HepG2 (cell line): ENCODE measurements around the gene NAV2. TPM values are rescaled to one million over a fixed set of nuclear protein-coding genes. Genes with fewer than 3 reads are reported as not detected.
A peak's percentile ranks its signal among the peaks of the same experiment; 100 is the strongest.

Experiments used
- FOXA1 ChIP-seq, 2 experiments: fragments of 450-650 bp in 1 of 2; sonication (generic) in 1 of 2; formaldehyde crosslinking in 1 of 2; IDR thresholded peaks; 2 replicates each; pipeline versions ENCODE4 v1.4.0 to v1.6.1; 2016 to 2020; ENCODE audit warnings: missing genetic modification reagents in 1 of 2
- GABPB1 ChIP-seq: IDR thresholded peaks from 2 replicates; pipeline ENCODE4 v1.6.1; 2016; ENCODE audit warnings: mild to moderate bottlenecking, missing genetic modification reagents, moderate library complexity, missing compliant biosample characterization
- HNF4A ChIP-seq: sonication (generic); formaldehyde crosslinking; IDR thresholded peaks from 2 replicates; pipeline ENCODE4 v1.4.0; 2020; ENCODE audit warnings: missing genetic modification reagents
- KDM4B ChIP-seq: sonication (generic); formaldehyde crosslinking; IDR thresholded peaks from 2 replicates; pipeline ENCODE4 v1.4.0; 2020; ENCODE audit warnings: missing genetic modification reagents
- KLF16 ChIP-seq, 2 experiments: sonication (generic) in 1 of 2; formaldehyde crosslinking in 1 of 2; IDR thresholded peaks; 2 replicates each; pipeline versions ENCODE4 v1.6.1 to v1.8.0; 2016 to 2023; ENCODE audit warnings: missing genetic modification reagents in 2 of 2, missing compliant biosample characterization in 1 of 2
- NFATC3 ChIP-seq: sonication (generic); formaldehyde crosslinking; IDR thresholded peaks from 2 replicates; pipeline ENCODE4 v1.5.1; 2020; ENCODE audit warnings: mild to moderate bottlenecking, missing genetic modification reagents
- PAWR ChIP-seq: sonication (generic); formaldehyde crosslinking; IDR thresholded peaks from 2 replicates; pipeline ENCODE4 v1.4.0; 2020; ENCODE audit warnings: missing genetic modification reagents, mild to moderate bottlenecking, borderline replicate concordance
- PLRG1 ChIP-seq: fragments of 450-650 bp; conservative IDR thresholded peaks from 2 replicates; pipeline ENCODE4 v1.6.1; 2016
- RAD21 ChIP-seq: fragments of 450-650 bp; formaldehyde crosslinking; IDR thresholded peaks from 2 replicates; pipeline ENCODE4 v1.5.0; 2020; ENCODE audit warnings: mild to moderate bottlenecking
- SAFB2 ChIP-seq: sonication (generic); formaldehyde crosslinking; IDR thresholded peaks from 2 replicates; pipeline ENCODE4 v1.5.1; 2020; ENCODE audit warnings: missing genetic modification reagents, low read depth, mild to moderate bottlenecking, borderline replicate concordance
- SKI ChIP-seq: fragments of 450-650 bp; IDR thresholded peaks from one replicate; pipeline ENCODE4 v1.6.1; 2018; ENCODE audit warnings: mild to moderate bottlenecking; ENCODE audit not compliant: partially characterized antibody
- SOX5 ChIP-seq: IDR thresholded peaks from 2 replicates; pipeline ENCODE4 v1.6.1; 2016; ENCODE audit warnings: borderline replicate concordance
- SP1 ChIP-seq, 2 experiments: fragments of 450-650 bp in 1 of 2; sonication (generic) in 1 of 2; formaldehyde crosslinking in 1 of 2; IDR thresholded peaks; 2 replicates each; pipeline versions ENCODE4 v1.4.0 to v1.6.1; 2016 to 2020; ENCODE audit warnings: missing genetic modification reagents in 1 of 2
- SPEN ChIP-seq: sonication (generic); formaldehyde crosslinking; IDR thresholded peaks from 2 replicates; pipeline ENCODE4 v1.5.1; 2020; ENCODE audit warnings: low read depth, mild to moderate bottlenecking, missing genetic modification reagents
- U2AF1 ChIP-seq: fragments of 200-400 bp; formaldehyde crosslinking; optimal IDR thresholded peaks from 2 replicates; pipeline ENCODE3; 2017; ENCODE audit warnings: mild to moderate bottlenecking, low read depth, low read length
- ZNF124 ChIP-seq: sonication (generic); formaldehyde crosslinking; IDR thresholded peaks from 2 replicates; pipeline ENCODE4 v1.4.0; 2020; ENCODE audit warnings: missing genetic modification reagents
- ZNF546 ChIP-seq: sonication (generic); formaldehyde crosslinking; conservative IDR thresholded peaks from 2 replicates; pipeline ENCODE4 v1.8.1; 2023; ENCODE audit warnings: mild to moderate bottlenecking, missing genetic modification reagents
- polyA plus RNA-seq, 8 experiments: library from polyadenylated mRNA; depleted of rRNA in 3 of 8; stranded (reverse) in 7 of 8; unstranded in 1 of 8; fragments of >200 nt; fragmentation: Illumina TruSeq in 4 of 8; extraction: Trizol in 4 of 8; gene quantifications; 2 replicates each; pipeline versions ENCODE4 v1.2.1 to v1.2.3, GENCODE V29; 2011 to 2016; ENCODE audit warnings: low read depth in 4 of 8, missing spikeins in 1 of 8, mixed read lengths in 1 of 8; ENCODE audit not compliant: insufficient read depth in 1 of 8
- total RNA-seq, 5 experiments: library from RNA; depleted of rRNA; stranded (reverse); fragments of >200 nt; fragmentation: Illumina TruSeq; extraction: Trizol; gene quantifications; 2 replicates each; pipeline ENCODE4 v1.2.3, GENCODE V29; 2016; ENCODE audit warnings: low read depth in 1 of 5
- TF ChIP-seq, protein P1 (sequence below): sonication (generic); formaldehyde crosslinking; IDR thresholded peaks from 2 replicates; pipeline ENCODE4 v1.9.0; 2022; ENCODE audit warnings: missing genetic modification reagents, mild to moderate bottlenecking, borderline replicate concordance
- TF ChIP-seq, protein P2 (sequence below): sonication (generic); formaldehyde crosslinking; IDR thresholded peaks from 2 replicates; pipeline ENCODE4 v1.4.0; 2020; ENCODE audit warnings: low read depth, mild to moderate bottlenecking, missing genetic modification reagents
- TF ChIP-seq, protein P3 (sequence below): sonication (generic); formaldehyde crosslinking; IDR thresholded peaks from 2 replicates; pipeline ENCODE4 v1.4.0; 2020; ENCODE audit warnings: missing genetic modification reagents, borderline replicate concordance

Gene NAV2
- total and polyA plus RNA-seq, 2 of the 13 experiments (the other 11 are each of a cell fraction or from before 2014, with no cell fraction given) = 9.3 to 34.6 TPM

DNA sequence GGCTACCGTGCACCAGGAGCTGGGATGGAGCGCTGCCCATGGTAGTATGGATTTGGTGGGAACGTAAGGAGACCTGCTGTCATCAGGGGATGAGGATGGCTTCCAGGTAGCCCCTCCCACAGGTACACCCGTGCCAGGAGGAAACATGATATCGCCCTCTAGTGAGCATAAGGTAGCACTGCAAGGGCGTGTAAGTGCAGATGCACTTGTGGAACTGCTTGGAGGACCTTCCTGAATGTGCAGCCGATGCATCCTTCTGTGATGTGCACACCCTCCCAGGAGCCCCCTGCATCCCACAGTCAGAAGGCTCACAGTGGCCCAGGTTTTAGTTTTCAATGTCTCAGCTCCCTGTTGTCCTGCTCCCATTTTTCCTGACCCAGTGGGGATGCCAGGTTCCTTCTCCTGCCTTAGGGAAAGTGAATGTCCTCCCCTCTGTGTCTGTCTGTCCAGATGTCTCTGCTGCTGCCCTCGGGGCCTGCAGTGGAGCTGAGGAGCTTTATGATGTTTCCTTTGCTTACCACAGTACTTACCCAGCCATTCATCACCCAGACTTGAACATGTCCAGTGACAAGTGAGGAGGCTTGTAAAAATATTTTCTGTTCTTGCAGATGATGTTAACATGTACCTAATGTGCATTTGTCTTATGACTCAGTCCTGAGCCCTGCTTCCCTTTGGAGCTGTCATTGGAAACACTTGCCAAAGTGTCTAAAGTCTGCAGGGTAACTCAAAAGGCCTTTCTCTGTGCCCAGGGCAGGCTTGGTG, 398.5 kb downstream of the NAV2 start (continued):
- TF ChIP-seq, protein P1, sequence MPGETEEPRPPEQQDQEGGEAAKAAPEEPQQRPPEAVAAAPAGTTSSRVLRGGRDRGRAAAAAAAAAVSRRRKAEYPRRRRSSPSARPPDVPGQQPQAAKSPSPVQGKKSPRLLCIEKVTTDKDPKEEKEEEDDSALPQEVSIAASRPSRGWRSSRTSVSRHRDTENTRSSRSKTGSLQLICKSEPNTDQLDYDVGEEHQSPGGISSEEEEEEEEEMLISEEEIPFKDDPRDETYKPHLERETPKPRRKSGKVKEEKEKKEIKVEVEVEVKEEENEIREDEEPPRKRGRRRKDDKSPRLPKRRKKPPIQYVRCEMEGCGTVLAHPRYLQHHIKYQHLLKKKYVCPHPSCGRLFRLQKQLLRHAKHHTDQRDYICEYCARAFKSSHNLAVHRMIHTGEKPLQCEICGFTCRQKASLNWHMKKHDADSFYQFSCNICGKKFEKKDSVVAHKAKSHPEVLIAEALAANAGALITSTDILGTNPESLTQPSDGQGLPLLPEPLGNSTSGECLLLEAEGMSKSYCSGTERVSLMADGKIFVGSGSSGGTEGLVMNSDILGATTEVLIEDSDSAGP (CRISPR knock-in tag) = peak; percentile 33; the same call in 1 of the 2 replicates
- TF ChIP-seq PLRG1 = no peak
- TF ChIP-seq, protein P2, sequence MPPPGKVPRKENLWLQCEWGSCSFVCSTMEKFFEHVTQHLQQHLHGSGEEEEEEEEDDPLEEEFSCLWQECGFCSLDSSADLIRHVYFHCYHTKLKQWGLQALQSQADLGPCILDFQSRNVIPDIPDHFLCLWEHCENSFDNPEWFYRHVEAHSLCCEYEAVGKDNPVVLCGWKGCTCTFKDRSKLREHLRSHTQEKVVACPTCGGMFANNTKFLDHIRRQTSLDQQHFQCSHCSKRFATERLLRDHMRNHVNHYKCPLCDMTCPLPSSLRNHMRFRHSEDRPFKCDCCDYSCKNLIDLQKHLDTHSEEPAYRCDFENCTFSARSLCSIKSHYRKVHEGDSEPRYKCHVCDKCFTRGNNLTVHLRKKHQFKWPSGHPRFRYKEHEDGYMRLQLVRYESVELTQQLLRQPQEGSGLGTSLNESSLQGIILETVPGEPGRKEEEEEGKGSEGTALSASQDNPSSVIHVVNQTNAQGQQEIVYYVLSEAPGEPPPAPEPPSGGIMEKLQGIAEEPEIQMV = no peak
- 0 out of 2 replicates have a peak, but pooled peaks have one; percentile 23 for TF ChIP-seq ZNF124 (CRISPR knock-in tag)
- TF ChIP-seq KDM4B (CRISPR knock-in tag) = 0 out of 2 replicates have a peak, but pooled peaks have one; percentile 51
- TF ChIP-seq SKI = no peak
- peak; percentile 23; the same call in 1 of the 2 replicates for TF ChIP-seq SOX5 (CRISPR knock-in tag)
- peak; percentile 43; the same call in 1 of the 2 replicates for TF ChIP-seq SPEN
- no peak for TF ChIP-seq SAFB2 (CRISPR knock-in tag)
- no peak for TF ChIP-seq HNF4A (CRISPR knock-in tag)
- no peak for TF ChIP-seq GABPB1 (CRISPR knock-in tag)
- TF ChIP-seq SP1 (IDR thresholded peaks at IDR 0.05) = no peak
- peak; percentile 59; the same call in 1 of the 2 replicates for TF ChIP-seq SP1 (CRISPR knock-in tag; IDR thresholded peaks at IDR 0.05)
- peak; percentile 45; the same call in 1 of the 2 replicates for TF ChIP-seq RAD21
- TF ChIP-seq FOXA1 (IDR thresholded peaks at IDR 0.05) = no peak
- TF ChIP-seq FOXA1 (CRISPR knock-in tag; IDR thresholded peaks at IDR 0.05) = peak; percentile 25; the same call in 1 of the 2 replicates
- TF ChIP-seq PAWR = no peak
- no peak for TF ChIP-seq KLF16 (CRISPR knock-in tag; IDR thresholded peaks at IDR 0.05)
- TF ChIP-seq ZNF546 (CRISPR knock-in tag) = 0 out of 2 replicates have a peak, but pooled peaks have one; percentile 30
- TF ChIP-seq NFATC3 (CRISPR knock-in tag) = no peak
- no peak for TF ChIP-seq U2AF1
- TF ChIP-seq, protein P3, sequence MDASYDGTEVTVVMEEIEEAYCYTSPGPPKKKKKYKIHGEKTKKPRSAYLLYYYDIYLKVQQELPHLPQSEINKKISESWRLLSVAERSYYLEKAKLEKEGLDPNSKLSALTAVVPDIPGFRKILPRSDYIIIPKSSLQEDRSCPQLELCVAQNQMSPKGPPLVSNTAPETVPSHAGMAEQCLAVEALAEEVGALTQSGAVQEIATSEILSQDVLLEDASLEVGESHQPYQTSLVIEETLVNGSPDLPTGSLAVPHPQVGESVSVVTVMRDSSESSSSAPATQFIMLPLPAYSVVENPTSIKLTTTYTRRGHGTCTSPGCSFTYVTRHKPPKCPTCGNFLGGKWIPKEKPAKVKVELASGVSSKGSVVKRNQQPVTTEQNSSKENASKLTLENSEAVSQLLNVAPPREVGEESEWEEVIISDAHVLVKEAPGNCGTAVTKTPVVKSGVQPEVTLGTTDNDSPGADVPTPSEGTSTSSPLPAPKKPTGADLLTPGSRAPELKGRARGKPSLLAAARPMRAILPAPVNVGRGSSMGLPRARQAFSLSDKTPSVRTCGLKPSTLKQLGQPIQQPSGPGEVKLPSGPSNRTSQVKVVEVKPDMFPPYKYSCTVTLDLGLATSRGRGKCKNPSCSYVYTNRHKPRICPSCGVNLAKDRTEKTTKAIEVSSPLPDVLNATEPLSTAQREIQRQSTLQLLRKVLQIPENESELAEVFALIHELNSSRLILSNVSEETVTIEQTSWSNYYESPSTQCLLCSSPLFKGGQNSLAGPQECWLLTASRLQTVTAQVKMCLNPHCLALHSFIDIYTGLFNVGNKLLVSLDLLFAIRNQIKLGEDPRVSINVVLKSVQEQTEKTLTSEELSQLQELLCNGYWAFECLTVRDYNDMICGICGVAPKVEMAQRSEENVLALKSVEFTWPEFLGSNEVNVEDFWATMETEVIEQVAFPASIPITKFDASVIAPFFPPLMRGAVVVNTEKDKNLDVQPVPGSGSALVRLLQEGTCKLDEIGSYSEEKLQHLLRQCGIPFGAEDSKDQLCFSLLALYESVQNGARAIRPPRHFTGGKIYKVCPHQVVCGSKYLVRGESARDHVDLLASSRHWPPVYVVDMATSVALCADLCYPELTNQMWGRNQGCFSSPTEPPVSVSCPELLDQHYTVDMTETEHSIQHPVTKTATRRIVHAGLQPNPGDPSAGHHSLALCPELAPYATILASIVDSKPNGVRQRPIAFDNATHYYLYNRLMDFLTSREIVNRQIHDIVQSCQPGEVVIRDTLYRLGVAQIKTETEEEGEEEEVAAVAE (CRISPR knock-in tag) = no peak
